Upper lobe of right lung (tissue), 1 donor: ENCODE measurements around the gene PC. TPM values are rescaled to one million over a fixed set of nuclear protein-coding genes. Genes with fewer than 3 reads are reported as not detected.

Source experiments
- ATAC-seq: fragments of 200-7000 bp; cut with Tn5 transposase; one replicate; pipeline ENCODE4 v1.9.1; 2020; ENCODE audit warnings: mild to moderate bottlenecking, moderate library complexity
- DNase-seq: peaks from one replicate; pipeline ENCODE4 v3.0.0-alpha.2; 2020
- H3K27ac ChIP-seq: fragments of 200-600 bp; one replicate; pipeline ENCODE4 v1.8.0; 2022
- H3K27me3 ChIP-seq: fragments of 200-600 bp; one replicate; pipeline ENCODE4 v1.8.0; 2022; ENCODE audit warnings: mild to moderate bottlenecking
- H3K36me3 ChIP-seq: fragments of 200-600 bp; one replicate; pipeline ENCODE4 v1.8.0; 2022
- H3K4me1 ChIP-seq: fragments of 200-600 bp; one replicate; pipeline ENCODE4 v1.8.0; 2022
- H3K4me3 ChIP-seq: fragments of 200-600 bp; one replicate; pipeline ENCODE4 v1.8.0; 2022; ENCODE audit warnings: mild to moderate bottlenecking
- H3K9me3 ChIP-seq: fragments of 200-600 bp; one replicate; pipeline ENCODE4 v1.8.0; 2022
- CTCF ChIP-seq: fragments of 200-600 bp; IDR thresholded peaks from one replicate; pipeline ENCODE4 v1.8.0; 2022; ENCODE audit warnings: antibody characterized with exemption
- intact Hi-C: fragments of 100-400 bp; cut with DNase I; formaldehyde crosslinking; loops from one replicate; pipeline ENCODE4 v1.11.0; 2022
- total RNA-seq: library from RNA; stranded (reverse); fragmentation: NEBNext Ultra II Directional; extraction: Animal tissue kit (Norgen Biotek cat#: 25700); gene quantifications from one replicate; pipeline ENCODE4 v1.2.1, GENCODE V29; 2021
- donor health status: DM: no; HTN: yes; CAD: no; lungs with severe emphysema.

PC gene
- total RNA-seq, 1 donor from 2014 or later, result 12.7 TPM

GRCh38 chr11:66880496-66881450 lies 77.4 kb downstream of the PC start:
- H3K36me3 ChIP-seq, result no peaks in the 10 kb centered on the region
- H3K4me3 ChIP-seq, result no peak overlapping the region
- no peak overlapping the region for H3K27ac ChIP-seq
- no peaks in the 10 kb centered on the region for H3K4me1 ChIP-seq
- TF ChIP-seq CTCF, result no peak
- no peak for ATAC-seq
- intact Hi-C loops, result no loop called here
- no peaks in the 10 kb centered on the region for H3K27me3 ChIP-seq
- DNase-seq, result no peak
- no peaks in the 10 kb centered on the region for H3K9me3 ChIP-seq

GRCh38 chr11:66879999-66880398 lies 78.2 kb downstream of the PC start:
- Histone ChIP-seq H3K27me3 (no peaks in the 10 kb centered on the region), H3K4me3 (no peak overlapping the region), H3K9me3 (no peaks in the 10 kb centered on the region), H3K4me1 (no peaks in the 10 kb centered on the region), H3K27ac (no peak overlapping the region), H3K36me3 (no peaks in the 10 kb centered on the region)
- intact Hi-C loops, result no loop called here
- no peak for TF ChIP-seq CTCF
- DNase-seq (no peak), ATAC-seq (no peak)

- H3K27ac ChIP-seq, result no peak overlapping the region
- H3K4me1 ChIP-seq, result no peaks in the 10 kb centered on the region
- ATAC-seq (no peak), DNase-seq (no peak)
- no peaks in the 10 kb centered on the region for H3K36me3 ChIP-seq
- no peak overlapping the region for H3K4me3 ChIP-seq
- no peaks in the 10 kb centered on the region for H3K9me3 ChIP-seq
- intact Hi-C loops, result no loop called here
- no peaks in the 10 kb centered on the region for H3K27me3 ChIP-seq
- TF ChIP-seq CTCF, result no peak
These were observed 78.6 kb downstream of the PC start for GRCh38 chr11:66879583-66879982.

GRCh38 chr11:66879000-66879399 lies 79.2 kb downstream of the PC start:
- no peaks in the 10 kb centered on the region for H3K36me3 ChIP-seq
- DNase-seq (no peak), ATAC-seq (no peak)
- no peak overlapping the region for H3K27ac ChIP-seq
- no peaks in the 10 kb centered on the region for H3K4me1 ChIP-seq
- no peaks in the 10 kb centered on the region for H3K27me3 ChIP-seq
- H3K9me3 ChIP-seq, result no peaks in the 10 kb centered on the region
- no peak for TF ChIP-seq CTCF
- H3K4me3 ChIP-seq, result no peak overlapping the region
- intact Hi-C loops, result no loop called here

- Histone ChIP-seq H3K4me3 (no peak overlapping the region), H3K27ac (no peak overlapping the region), H3K27me3 (no peaks in the 10 kb centered on the region), H3K4me1 (no peaks in the 10 kb centered on the region), H3K9me3 (no peaks in the 10 kb centered on the region), H3K36me3 (no peaks in the 10 kb centered on the region)
- TF ChIP-seq CTCF, result no peak
- ATAC-seq (no peak), DNase-seq (no peak)
- intact Hi-C loops, result no loop called here
These were observed 79.7 kb downstream of the PC start for GRCh38 chr11:66878474-66878873.
